ENCODE data around the gene ACADL. TPM values are rescaled to one million over a fixed set of nuclear protein-coding genes. Genes with fewer than 3 reads are reported as not detected.

ACADL gene
- total RNA-seq, 5 donors from 2014 or later (not counting 1 experiment from before 2014, with no cell fraction given) = not detected

DNA sequence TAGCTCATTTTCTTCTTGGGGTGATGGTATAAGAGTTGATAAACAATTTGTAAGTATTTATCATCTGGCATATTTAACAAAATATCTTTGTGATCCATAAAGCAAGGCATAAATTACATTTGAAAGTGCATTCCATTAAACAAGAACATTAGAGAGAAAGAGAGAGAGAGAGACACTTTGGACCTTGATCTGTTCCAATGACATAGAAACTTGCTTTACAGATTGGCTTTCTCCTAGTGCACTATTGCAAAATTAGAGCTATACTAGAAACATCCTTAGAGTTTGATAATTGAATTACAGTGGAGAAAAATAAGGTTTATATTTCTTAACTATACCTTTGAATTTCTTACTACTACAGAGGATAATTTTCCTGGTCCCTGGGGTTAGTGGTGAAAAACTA lies 5.7 kb upstream of the ACADL start:
- ATAC-seq (replicated peaks in 1 of 4) = no peak
- Histone ChIP-seq H3K4me3 (ENCODE audit: control insufficient read depth in 1 of 2, extremely low read depth in 1 of 2, low read length in 1 of 2) (no peak overlapping the region), H3K27me3 (replicated peaks in 1 of 2; ENCODE audit: control insufficient read depth in 2 of 2, extremely low read depth in 1 of 2, insufficient read depth in 2 of 2, low read length in 1 of 2) (peaks cover 2 to 9% of the 10 kb centered on the region in 2 experiments), H3K9me3 (no peaks in the 10 kb centered on the region), H3K4me1 (ENCODE audit: control insufficient read depth in 1 of 2, extremely low read depth in 1 of 2, insufficient read depth in 2 of 2, low read length in 2 of 2) (no peaks in the 10 kb centered on the region), H3K27ac (ENCODE audit: low read length) (no peak overlapping the region), H3K36me3 (ENCODE audit: control insufficient read depth in 2 of 2, extremely low read depth in 1 of 2, insufficient read depth in 1 of 2, low read length in 1 of 2) (no peaks in the 10 kb centered on the region)
- peaks cover 19 to 46% of the 10 kb centered on the region in 2 donors for H3K27me3 Mint-ChIP-seq
- no peaks in the 10 kb centered on the region for H3K9me3 Mint-ChIP-seq
- H3K4me3 Mint-ChIP-seq = no peak overlapping the region
- no peaks in the 10 kb centered on the region for H3K36me3 Mint-ChIP-seq
- no peak for DNase-seq
- H3K4me1 Mint-ChIP-seq = no peaks in the 10 kb centered on the region
- CTCF ChIA-PET = interaction anchor here (0.5 to 0.6 kb wide), 2 partner anchors 35 to 157 kb away, joined by 3 read pairs; no protein-coding TSS in a partner anchor
- POLR2A ChIA-PET = interaction anchor here in 1 of 2 donors (0.7 kb wide), 1 partner anchor 15 kb away, joined by 3 read pairs; no protein-coding TSS in a partner anchor
- H3K27ac Mint-ChIP-seq = no peak overlapping the region

DNA sequence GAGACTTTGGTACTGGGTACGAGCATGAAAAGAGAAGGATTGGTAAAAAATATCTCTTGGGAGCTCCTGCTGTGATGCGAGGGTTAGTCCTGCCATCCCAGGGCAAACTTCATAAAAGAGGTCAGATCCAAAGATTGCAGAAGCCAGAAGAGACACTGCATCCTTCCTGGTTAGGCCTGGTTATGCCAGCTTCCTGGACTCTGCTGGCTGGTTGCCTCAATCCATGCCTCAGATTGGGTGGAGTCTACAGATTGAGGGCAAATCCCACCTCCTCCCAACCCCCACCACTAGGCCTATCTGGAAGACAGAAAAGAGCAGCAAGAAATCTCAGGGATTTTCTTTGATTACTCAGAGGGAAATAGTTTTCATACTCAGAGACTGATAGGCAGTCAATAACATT lies 5.3 kb upstream of the ACADL start:
- ChIA-PET CTCF (interaction anchor here in 1 of 2 donors (0.6 to 0.7 kb wide), 2 partner anchors 10 to 157 kb away, joined by 3 to 4 read pairs; no protein-coding TSS in a partner anchor), POLR2A (interaction anchor here in 1 of 2 donors (0.7 kb wide), 1 partner anchor 14 kb away, joined by 3 read pairs; no protein-coding TSS in a partner anchor)
- Histone ChIP-seq H3K4me1 (ENCODE audit: control insufficient read depth in 1 of 2, extremely low read depth in 1 of 2, insufficient read depth in 2 of 2, low read length in 2 of 2) (no peaks in the 10 kb centered on the region), H3K27me3 (replicated peaks in 1 of 2; ENCODE audit: control insufficient read depth in 2 of 2, extremely low read depth in 1 of 2, insufficient read depth in 2 of 2, low read length in 1 of 2) (peaks cover 5 to 12% of the 10 kb centered on the region in 2 experiments), H3K27ac (ENCODE audit: low read length) (no peak overlapping the region), H3K36me3 (ENCODE audit: control insufficient read depth in 2 of 2, extremely low read depth in 1 of 2, insufficient read depth in 1 of 2, low read length in 1 of 2) (no peaks in the 10 kb centered on the region), H3K4me3 (ENCODE audit: control insufficient read depth in 1 of 2, extremely low read depth in 1 of 2, low read length in 1 of 2) (no peak overlapping the region), H3K9me3 (no peaks in the 10 kb centered on the region)
- WGBS (ENCODE audit: insufficient coverage) = 100% methylated on average over 1 of the region's 2 CpGs
- Mint-ChIP-seq H3K36me3 (no peaks in the 10 kb centered on the region), H3K27ac (no peak overlapping the region), H3K4me1 (no peaks in the 10 kb centered on the region), H3K4me3 (no peak overlapping the region), H3K9me3 (no peaks in the 10 kb centered on the region), H3K27me3 (peaks cover 23 to 50% of the 10 kb centered on the region in 2 donors)
- ATAC-seq (replicated peaks in 1 of 4) = no peak
- no peak for DNase-seq

DNA sequence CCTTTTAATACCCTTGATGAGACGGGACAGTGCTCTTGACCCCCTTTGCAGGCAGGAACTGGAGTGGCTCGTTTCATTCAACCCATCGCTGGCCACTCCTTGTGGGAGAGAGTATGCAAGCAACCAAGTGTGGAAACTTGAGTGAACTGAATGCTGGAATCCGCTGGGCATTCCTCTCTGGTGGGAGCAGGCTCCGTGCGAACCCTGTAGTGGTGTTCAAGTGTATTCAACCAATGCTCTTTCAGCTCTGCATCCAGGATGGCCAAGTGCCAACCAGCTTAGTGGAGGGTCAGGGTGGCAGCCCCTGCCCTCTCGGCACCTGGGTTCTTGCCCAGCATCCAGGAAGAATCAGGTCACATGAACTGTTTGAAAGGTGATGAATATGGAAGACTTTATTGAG lies 3.3 kb upstream of the ACADL start:
- DNase-seq (no peak), ATAC-seq (replicated peaks in 1 of 4) (no peak)
- ChIA-PET CTCF (interaction anchor here in 1 of 2 donors (0.7 kb wide), 1 partner anchor 10 kb away, joined by 3 read pairs; no protein-coding TSS in a partner anchor), POLR2A (no interaction called here)
- Mint-ChIP-seq H3K27me3 (peaks cover 36 to 57% of the 10 kb centered on the region in 2 donors), H3K4me1 (peaks cover 4 to 7% (median 7%) of the 10 kb centered on the region in 3 donors), H3K9me3 (no peaks in the 10 kb centered on the region), H3K36me3 (no peaks in the 10 kb centered on the region), H3K4me3 (no peak overlapping the region), H3K27ac (no peak overlapping the region)
- 85% methylated on average over 5 of the region's 7 CpGs for WGBS (ENCODE audit: insufficient coverage)
- H3K27me3 ChIP-seq (replicated peaks in 1 of 2; ENCODE audit: control insufficient read depth in 2 of 2, extremely low read depth in 1 of 2, insufficient read depth in 2 of 2, low read length in 1 of 2) = peaks cover 7 to 23% of the 10 kb centered on the region in 2 experiments
- peaks cover 0 to 9% of the 10 kb centered on the region in 2 experiments for H3K4me1 ChIP-seq (ENCODE audit: control insufficient read depth in 1 of 2, extremely low read depth in 1 of 2, insufficient read depth in 2 of 2, low read length in 2 of 2)
- no peak overlapping the region for H3K27ac ChIP-seq (ENCODE audit: low read length)
- H3K4me3 ChIP-seq (ENCODE audit: control insufficient read depth in 1 of 2, extremely low read depth in 1 of 2, low read length in 1 of 2) = no peak overlapping the region
- H3K9me3 ChIP-seq = no peaks in the 10 kb centered on the region
- H3K36me3 ChIP-seq (ENCODE audit: control insufficient read depth in 2 of 2, extremely low read depth in 1 of 2, insufficient read depth in 1 of 2, low read length in 1 of 2) = no peaks in the 10 kb centered on the region

DNA sequence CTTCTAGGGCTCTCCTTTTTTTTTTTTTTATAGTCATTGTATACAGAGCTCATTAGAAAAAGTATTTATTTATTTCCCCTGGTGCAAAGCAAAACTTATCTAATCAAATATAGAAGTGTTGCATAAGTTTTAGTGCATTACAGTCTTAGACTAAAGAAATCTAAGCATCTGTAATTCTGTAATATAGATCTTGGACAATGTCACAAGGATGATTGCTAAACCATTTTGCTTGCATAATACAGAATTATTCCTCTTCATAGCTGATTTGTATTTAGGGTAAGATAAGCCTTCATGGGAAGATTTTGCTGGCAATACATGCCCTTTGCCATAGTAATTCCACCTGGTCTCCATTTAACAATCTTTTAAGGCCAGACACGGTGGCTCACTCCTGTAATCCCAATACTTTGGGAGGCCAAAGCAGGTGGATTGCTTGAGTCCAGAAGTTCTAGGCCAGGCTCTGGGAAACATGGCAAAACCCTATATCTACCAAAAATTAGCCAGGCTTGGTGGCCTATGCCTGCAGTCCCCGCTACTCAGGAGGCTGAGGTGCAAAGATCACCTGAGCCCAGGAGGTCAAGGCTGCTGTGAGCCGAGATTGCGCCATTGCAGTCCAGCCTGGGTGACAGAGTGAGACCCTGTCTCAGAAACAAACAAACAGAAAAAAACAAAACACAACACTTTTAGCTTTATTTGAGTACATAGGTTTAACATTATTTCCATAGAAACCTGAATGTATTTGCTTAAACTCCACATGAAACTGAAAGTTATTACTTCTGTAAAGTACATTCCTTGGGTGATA lies 2.2 kb upstream of the ACADL start:
- Histone ChIP-seq H3K27me3 (replicated peaks in 1 of 2; ENCODE audit: control insufficient read depth in 2 of 2, extremely low read depth in 1 of 2, insufficient read depth in 2 of 2, low read length in 1 of 2) (peaks cover 10 to 23% of the 10 kb centered on the region in 2 experiments), H3K27ac (ENCODE audit: low read length) (no peak overlapping the region), H3K9me3 (no peaks in the 10 kb centered on the region), H3K4me1 (ENCODE audit: control insufficient read depth in 1 of 2, extremely low read depth in 1 of 2, insufficient read depth in 2 of 2, low read length in 2 of 2) (peaks cover 0 to 9% of the 10 kb centered on the region in 2 experiments), H3K4me3 (ENCODE audit: control insufficient read depth in 1 of 2, extremely low read depth in 1 of 2, low read length in 1 of 2) (no peak overlapping the region), H3K36me3 (ENCODE audit: control insufficient read depth in 2 of 2, extremely low read depth in 1 of 2, insufficient read depth in 1 of 2, low read length in 1 of 2) (no peaks in the 10 kb centered on the region)
- ChIA-PET CTCF (interaction anchor here in 1 of 2 donors (0.5 to 0.7 kb wide), 2 partner anchors 8 to 14 kb away, joined by 3 read pairs; no protein-coding TSS in a partner anchor), POLR2A (no interaction called here)
- no peaks in the 10 kb centered on the region for H3K9me3 Mint-ChIP-seq
- no peaks in the 10 kb centered on the region for H3K36me3 Mint-ChIP-seq
- H3K27ac Mint-ChIP-seq = no peak overlapping the region
- H3K27me3 Mint-ChIP-seq = peaks cover 44 to 57% of the 10 kb centered on the region in 2 donors
- ATAC-seq (replicated peaks in 1 of 4) (no peak), DNase-seq (no peak)
- H3K4me3 Mint-ChIP-seq = no peak overlapping the region
- WGBS (ENCODE audit: insufficient coverage) = 59% methylated on average over 2 of the region's 4 CpGs
- peaks cover 4 to 7% (median 7%) of the 10 kb centered on the region in 3 donors for H3K4me1 Mint-ChIP-seq

DNA sequence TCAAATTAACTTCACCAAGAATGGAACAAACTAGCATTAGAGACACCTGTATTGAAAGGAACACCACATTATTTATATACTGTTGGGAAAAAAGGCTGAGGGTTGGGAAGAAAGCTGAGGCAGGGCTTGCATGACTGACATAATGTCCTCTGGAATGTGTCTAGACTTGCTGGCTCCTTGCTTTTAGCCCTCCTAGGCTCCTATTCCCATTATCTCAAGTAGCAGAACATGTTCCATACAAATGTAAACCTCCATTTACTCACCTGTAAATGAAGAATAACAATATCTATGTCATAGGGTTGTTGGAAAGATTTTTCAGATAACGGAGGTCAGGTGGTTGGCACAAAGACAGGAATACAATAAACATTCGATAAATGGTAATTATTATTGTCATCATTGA lies 976 bp upstream of the ACADL start:
- no peaks in the 10 kb centered on the region for H3K36me3 ChIP-seq (ENCODE audit: control insufficient read depth in 2 of 2, extremely low read depth in 1 of 2, insufficient read depth in 1 of 2, low read length in 1 of 2)
- no CpG with 5 or more reads among the region's 2 CpGs for WGBS (ENCODE audit: insufficient coverage)
- no peak overlapping the region for H3K4me3 Mint-ChIP-seq
- ATAC-seq (replicated peaks in 1 of 4) (no peak), DNase-seq (no peak)
- H3K4me3 ChIP-seq (ENCODE audit: control insufficient read depth in 1 of 2, extremely low read depth in 1 of 2, low read length in 1 of 2) = no peak overlapping the region
- no peaks in the 10 kb centered on the region for H3K36me3 Mint-ChIP-seq
- CTCF ChIA-PET = no interaction called here
- H3K9me3 Mint-ChIP-seq = no peaks in the 10 kb centered on the region
- peaks cover 4 to 7% (median 7%) of the 10 kb centered on the region in 3 donors for H3K4me1 Mint-ChIP-seq
- H3K9me3 ChIP-seq = no peaks in the 10 kb centered on the region
- H3K27ac ChIP-seq (ENCODE audit: low read length) = no peak overlapping the region
- POLR2A ChIA-PET = no interaction called here
- peaks cover 0 to 9% of the 10 kb centered on the region in 2 experiments for H3K4me1 ChIP-seq (ENCODE audit: control insufficient read depth in 1 of 2, extremely low read depth in 1 of 2, insufficient read depth in 2 of 2, low read length in 2 of 2)
- H3K27me3 Mint-ChIP-seq = peaks cover 54 to 64% of the 10 kb centered on the region in 2 donors
- peaks cover 10 to 23% of the 10 kb centered on the region in 2 experiments for H3K27me3 ChIP-seq (replicated peaks in 1 of 2; ENCODE audit: control insufficient read depth in 2 of 2, extremely low read depth in 1 of 2, insufficient read depth in 2 of 2, low read length in 1 of 2)
- H3K27ac Mint-ChIP-seq = no peak overlapping the region

DNA sequence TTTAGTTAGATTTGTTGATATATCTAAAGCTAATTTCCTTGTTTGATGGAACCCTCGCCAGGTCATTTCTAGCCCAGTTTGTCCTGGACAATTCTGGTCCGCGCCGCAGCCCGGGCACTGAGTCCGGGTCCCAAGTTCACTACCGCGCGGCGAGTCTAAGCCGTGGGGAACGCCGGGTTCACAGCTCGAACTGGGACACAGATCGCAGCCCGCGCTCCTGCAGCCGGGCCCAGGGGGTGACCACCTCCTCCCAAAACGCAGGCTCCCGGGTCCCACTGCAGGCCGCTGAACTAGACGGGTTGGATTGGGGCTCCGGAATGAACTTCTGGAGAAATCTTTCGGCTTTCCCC lies 681 bp downstream of the ACADL start:
- ChIA-PET POLR2A (no interaction called here), CTCF (interaction anchor here in 1 of 2 donors (0.7 kb wide), 1 partner anchor 711 kb away, joined by 8 read pairs; no protein-coding TSS in a partner anchor)
- H3K36me3 ChIP-seq (ENCODE audit: control insufficient read depth in 2 of 2, extremely low read depth in 1 of 2, insufficient read depth in 1 of 2, low read length in 1 of 2) = no peaks in the 10 kb centered on the region
- no peak overlapping the region for H3K4me3 ChIP-seq (ENCODE audit: control insufficient read depth in 1 of 2, extremely low read depth in 1 of 2, low read length in 1 of 2)
- H3K36me3 Mint-ChIP-seq = no peaks in the 10 kb centered on the region
- H3K4me3 Mint-ChIP-seq = peak overlapping the region in 1 of 3 donors; percentile 47
- DNase-seq (no peak), ATAC-seq (replicated peaks in 1 of 4) (peak in 1 of 4 experiments; percentile 9)
- H3K27ac ChIP-seq (ENCODE audit: low read length) = no peak overlapping the region
- H3K9me3 Mint-ChIP-seq = no peaks in the 10 kb centered on the region
- no peak overlapping the region for H3K27ac Mint-ChIP-seq
- H3K4me1 ChIP-seq (ENCODE audit: control insufficient read depth in 1 of 2, extremely low read depth in 1 of 2, insufficient read depth in 2 of 2, low read length in 2 of 2) = peaks cover 0 to 9% of the 10 kb centered on the region in 2 experiments
- no peaks in the 10 kb centered on the region for H3K9me3 ChIP-seq
- peaks cover 4 to 7% (median 7%) of the 10 kb centered on the region in 3 donors for H3K4me1 Mint-ChIP-seq
- peaks cover 53 to 59% of the 10 kb centered on the region in 2 donors for H3K27me3 Mint-ChIP-seq
- H3K27me3 ChIP-seq (replicated peaks in 1 of 2; ENCODE audit: control insufficient read depth in 2 of 2, extremely low read depth in 1 of 2, insufficient read depth in 2 of 2, low read length in 1 of 2) = peaks cover 10 to 23% of the 10 kb centered on the region in 2 experiments
- WGBS (ENCODE audit: insufficient coverage) = 12% methylated on average over 24 of the region's 24 CpGs

Data from T-cell (primary cell).